ENCODE measurements around the gene WNT3A.

WNT3A gene

DNA sequence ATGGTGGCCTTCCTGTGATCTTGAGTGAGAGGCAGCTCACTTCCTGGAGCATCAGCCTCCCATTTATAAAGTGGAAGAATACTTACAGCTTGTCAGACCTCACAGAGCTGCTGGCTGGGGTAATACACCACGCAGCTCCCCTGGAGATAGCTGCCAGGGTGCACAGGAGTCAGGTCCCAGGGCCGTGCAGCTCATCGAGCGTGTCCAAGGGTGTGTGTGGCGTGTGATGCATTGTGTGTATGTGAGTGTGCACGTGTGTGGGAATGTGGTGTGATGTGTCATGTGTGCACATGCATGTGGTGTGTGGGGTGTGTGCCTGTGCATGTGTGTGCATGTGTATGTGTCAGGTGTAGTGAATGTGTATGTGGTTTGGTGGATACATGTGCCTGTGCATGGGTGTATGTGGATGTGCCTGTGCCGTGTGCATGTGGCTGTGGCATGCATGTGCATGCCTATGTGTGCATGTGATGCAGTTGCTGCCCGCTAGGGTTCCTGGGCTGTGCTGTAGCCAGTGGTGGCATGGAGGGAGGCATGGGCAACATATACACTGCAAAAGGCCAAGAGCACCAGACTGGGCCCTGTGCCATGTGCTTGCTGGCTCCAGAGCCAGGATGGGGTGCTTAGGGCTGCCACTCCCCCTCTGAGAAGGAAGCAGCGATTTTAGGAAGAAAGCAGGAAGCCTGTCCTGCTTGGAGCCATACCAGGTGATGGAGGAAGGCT is 24.6 kb downstream of the WNT3A start:
- peak; percentile 87 for FAIRE-seq
- no peak for DNase-seq (ENCODE audit: low spot score)

DNA sequence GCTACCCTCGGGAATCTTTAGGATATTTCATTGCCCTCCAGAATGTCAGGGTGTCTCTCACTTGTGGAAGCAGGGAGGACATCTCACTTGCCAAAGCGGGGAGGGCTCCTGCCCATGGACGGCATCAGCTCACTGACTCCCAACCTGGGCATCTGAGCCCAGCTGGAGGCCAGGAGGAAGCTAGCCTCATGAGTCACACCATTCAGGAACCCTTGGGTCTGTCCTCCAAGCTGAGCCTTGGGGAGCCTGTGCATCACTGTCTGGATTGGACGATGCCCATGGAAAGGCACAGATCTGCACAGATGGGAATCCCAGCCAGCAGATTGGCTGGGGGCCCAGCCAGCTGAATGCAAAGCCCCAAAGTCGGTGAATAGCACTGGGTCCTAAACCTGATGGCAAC is 25.2 kb downstream of the WNT3A start:
- DNase-seq (ENCODE audit: low spot score) (no peak), FAIRE-seq (no peak)

DNA sequence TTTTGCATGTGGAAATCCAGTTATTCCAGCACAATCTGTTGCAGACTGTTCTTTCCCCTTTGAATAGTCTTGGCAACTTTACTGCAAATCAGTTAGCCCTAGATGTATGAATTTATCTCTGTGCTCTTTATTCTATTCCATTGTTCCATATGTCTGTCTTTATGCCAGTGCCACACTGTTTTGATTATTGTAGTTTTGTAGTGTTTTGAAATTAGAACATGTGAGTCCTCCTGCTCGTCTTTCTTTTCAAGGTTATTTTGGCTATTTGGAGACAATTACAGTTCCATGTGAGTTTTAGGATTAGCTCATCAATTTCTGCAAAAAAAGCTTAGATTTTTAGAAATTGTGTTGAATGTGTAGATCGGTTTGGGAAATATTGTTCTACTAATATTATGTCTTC is 26.6 kb downstream of the WNT3A start:
- DNase-seq (ENCODE audit: low spot score) = no peak

DNA sequence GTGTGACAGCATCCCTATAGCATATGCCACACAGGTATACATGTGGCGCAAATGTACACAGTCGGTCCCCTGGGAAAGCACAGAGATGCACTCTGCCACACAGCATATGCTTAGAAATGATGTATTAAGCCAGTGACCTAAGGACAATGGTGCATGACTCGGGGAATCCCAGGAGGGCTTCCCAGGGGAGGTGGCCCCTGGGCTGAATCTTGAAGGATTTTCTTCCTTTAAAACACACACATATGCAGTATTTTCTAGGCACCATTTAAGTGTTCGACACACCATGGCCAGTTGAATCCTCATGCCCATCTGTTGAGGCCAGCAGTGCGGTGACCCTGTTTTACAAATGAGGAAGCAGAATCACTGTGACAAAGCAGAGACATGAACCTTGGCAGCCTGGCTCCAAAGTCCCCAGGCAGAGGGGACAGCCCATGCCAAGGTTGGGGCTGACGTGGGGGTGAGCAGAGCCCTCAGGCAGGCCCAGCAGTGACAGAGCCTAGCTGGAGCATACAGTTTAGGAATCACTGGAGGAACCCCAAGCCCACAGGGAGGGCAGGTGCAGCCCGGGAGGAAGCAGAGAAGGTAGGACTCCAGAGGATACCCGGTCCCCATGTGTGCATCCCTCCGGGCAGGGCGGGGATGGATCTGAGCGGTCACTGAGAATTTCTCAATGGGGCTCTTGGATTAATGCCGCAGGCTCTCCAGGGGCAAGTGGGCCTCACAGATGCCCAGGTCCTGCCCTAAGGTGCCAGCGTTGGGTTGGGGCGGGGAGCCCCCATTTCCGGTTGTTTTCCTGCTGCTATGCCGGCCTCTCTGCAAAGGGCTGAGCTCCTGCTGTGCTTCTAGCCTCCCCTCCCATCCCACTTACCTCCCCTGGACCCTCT is 28.4 kb downstream of the WNT3A start:
- no peak for DNase-seq (ENCODE audit: low spot score)
- no peak for FAIRE-seq

More for the DNA sequence above, 26.6 kb downstream of the WNT3A start:
- no peak for FAIRE-seq

DNA sequence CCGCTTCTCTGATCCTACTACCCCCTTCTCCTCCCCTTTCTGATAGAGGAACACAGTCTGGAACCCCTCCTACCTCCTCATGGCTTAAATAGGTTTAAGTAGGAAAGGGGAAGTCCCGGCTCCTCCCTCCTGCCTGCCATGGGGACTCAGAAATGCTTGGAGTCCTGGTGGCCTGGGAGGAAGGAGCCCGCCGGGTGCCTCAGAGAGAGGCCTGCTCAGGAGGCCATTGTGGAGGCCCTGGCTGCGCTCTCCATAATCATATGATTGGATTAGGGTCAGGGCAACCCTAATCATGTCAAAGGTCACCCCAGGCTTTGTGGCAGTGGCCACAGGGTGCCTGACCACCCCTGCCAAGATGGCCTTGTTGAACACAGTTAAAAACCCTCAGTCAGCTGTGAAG is 29.0 kb downstream of the WNT3A start:
- DNase-seq (ENCODE audit: low spot score) (no peak), FAIRE-seq (no peak)

DNA sequence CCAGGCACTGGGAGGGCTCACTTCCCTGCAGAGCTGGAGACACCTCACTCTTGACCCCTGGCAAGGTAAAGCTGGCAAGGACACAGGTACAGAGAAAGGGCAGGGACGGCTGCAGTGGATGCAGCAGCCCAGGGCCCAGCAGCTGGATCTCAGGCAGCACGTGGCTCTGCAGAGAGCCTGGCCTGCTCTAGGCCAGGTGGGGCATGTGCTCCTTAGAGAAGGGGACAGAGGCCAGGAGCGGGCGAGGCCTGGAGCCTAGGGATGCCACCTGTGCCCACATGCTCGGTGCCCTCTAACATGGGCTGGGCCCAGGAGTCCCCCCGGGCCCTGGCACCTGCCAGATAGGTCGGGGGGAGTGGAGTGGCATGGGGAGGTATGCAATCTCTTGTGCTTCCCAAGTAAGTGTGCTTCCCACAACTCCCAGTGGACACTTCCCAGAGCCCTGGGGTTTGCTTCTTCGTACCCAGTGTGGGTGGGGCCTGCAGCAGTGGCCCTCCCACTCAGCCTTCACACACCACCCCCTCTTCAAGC is 30.0 kb downstream of the WNT3A start:
- no peak for FAIRE-seq
- no peak for DNase-seq (ENCODE audit: low spot score)

DNA sequence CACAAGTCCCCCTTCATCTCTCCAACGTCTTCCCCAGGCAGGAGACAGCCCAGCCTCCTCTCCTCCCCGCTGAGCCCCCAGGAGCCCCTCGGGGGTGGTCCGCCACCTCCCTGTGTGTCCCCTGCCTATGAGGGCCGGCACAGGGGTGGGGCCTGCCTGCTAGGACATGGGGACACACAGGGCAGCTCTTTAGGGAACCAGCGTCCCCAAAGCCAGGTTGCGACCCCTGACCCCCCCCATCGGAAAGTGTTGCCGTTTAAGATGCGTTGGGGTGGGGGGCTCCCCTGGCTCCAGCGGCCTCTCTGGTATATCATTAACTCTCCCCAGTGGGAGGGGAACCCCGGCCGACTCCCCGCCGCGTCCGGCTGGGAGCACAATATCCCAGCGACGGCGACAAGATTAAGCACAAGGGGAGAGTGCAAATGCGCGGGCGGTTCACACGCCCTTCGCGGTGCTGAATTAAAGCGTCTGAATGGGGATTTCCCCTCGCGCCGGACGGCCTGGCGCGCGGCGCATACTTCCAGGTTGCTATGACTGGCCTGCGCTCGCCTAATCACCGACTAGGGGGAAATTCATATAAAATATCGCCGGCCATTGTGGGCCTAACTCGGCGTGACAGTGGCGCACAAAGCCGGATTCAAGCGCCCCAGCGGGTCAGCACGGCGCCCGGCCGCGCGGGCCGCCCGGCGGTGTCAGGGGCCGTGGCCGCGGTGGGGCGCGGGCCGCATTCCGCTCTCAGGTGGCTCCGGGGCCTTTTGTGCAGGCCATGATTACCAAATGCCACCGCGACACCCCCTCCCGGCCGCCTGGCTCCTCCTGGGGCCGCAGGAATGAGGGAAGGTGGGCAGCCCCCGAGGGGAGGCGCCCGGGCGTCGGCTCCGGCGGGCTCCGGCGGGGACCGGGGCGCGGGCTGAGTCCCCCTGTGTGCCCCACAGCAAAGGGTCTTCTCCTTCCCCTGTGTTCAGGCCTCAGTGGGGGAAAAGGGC is 30.9 kb downstream of the WNT3A start:
- DNase-seq (ENCODE audit: low spot score) = no peak
- no peak for FAIRE-seq

DNA sequence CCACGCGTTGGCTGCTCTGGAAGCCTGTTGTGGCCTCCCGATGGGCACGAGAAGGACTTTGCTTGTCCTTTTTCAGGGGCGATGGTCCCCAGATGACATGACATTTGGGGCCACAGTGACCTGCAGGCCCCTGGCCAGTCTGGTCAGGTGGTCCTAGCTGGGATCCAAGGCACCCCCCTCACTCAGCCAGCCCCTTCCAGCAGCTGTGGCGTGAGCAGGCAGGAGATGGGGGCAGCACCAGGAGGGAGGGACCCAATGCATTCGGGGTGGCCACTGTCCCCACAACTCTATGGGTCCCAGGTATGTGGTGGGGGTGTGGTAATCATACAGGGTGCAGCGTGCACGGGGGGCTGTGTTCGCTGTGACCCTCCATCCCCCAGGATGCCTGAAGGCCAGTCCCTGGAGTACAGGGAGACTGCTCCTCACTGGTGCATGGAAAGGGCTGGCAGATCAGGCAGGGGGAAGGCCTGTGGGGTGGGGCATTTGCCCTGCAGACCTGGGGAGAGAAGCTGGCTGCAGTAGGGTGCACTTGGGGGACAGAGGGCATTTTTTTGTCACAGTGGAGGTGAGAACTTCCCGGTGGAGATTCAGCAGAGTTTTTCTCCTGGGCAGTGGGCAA is 31.7 kb downstream of the WNT3A start:
- no peak for DNase-seq (ENCODE audit: low spot score)
- FAIRE-seq = no peak

DNA sequence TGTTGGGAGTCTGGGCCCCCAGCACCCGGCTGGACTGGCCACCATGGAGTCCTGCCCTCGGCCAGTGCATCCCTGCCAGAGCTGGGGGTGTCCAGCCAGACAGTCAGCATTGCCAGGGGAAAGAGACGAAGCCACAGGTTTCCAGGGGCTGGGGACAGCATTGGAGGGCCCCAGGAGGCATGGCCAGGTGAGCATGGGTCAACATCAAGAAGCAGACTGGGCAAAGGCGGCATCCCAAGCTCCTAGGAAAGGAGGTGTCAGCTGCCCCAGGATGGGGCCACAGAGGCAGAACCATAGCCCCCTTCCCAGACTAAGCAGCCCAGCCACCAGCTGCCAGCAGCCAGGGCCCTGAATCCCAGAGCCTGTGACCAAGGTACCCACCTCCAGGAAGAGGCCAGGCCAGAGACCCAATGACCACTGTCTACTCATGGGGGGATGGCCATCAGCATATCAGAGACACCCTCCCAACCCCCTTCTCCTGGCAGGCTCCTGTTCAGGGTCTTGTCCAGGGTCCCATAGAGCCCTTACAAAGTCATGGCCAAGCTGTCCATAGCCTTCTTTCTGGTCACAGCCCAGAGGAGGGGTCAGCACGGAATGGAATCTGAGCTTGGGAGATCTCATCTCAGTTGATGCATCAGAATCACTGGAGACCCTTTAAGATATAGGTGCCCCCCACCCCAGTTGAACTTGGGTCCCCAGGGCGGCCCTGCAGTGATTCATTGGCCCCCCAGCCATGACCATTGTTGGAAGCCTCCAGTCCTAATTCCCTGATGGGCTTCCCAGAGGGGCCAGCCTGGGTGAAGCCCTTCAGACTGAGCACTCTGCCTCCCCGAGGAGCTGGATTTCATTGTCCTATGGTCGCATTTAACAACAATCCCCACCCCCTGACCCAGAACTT is 32.5 kb downstream of the WNT3A start:
- FAIRE-seq = no peak

DNA sequence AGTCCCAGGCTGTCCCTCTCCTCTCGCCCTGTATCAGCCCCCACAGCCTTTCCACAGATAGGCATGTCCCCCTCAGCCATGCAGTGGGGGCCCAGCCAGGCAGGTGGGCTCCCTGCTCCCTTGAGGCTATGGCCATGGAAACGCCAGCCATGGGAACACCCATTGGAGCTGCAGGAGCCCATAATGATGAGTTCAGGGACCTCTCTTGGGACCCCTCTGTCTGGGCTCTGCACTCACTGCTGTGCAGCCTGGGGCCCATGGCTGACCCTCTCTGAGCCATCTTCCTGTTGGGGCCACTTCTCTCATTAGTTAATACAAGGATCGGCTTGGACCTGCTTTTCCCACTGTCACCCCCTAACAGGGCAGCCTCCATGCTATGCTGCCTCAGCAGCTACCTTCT is 33.2 kb downstream of the WNT3A start:
- no peak for FAIRE-seq
- DNase-seq (ENCODE audit: low spot score) = no peak

More for the DNA sequence above, 32.5 kb downstream of the WNT3A start:
- no peak for DNase-seq (ENCODE audit: low spot score)

DNA sequence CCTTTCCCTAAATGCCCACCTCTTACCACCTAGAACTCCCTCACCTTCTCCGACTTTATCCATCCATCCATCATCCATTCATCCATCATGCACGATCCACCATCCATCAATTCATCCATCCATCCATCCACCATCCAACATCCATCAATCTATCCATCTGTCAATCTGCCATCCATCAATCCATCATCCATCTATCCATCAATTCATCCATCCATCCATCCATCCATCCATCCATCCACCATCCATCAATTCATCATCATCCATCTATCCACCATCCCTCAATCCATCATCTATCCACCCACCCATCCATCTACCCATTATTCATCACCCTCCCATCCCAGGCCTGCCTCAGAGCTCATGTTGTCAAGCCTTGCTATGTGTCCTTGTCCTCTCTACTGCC is 34.5 kb downstream of the WNT3A start:
- no peak for FAIRE-seq
- no peak for DNase-seq (ENCODE audit: low spot score)

DNA sequence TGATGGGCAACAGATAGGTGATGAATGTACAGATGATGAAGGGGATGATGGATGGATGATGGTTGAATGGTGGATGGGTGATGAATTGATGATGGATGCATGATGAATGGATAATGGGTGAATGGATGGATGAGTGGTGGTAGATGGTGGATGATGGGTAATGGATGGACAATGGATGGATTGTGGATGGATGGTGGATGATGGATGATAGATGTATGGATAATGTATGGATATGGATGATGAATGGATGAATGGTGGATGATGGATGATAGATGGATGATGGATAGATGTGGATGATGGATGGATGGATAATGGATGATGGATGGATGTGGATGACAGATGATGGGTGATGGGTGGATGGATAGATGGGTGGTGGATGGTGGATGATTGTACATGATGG is 35.7 kb downstream of the WNT3A start:
- no peak for DNase-seq (ENCODE audit: low spot score)
- no peak for FAIRE-seq

DNA sequence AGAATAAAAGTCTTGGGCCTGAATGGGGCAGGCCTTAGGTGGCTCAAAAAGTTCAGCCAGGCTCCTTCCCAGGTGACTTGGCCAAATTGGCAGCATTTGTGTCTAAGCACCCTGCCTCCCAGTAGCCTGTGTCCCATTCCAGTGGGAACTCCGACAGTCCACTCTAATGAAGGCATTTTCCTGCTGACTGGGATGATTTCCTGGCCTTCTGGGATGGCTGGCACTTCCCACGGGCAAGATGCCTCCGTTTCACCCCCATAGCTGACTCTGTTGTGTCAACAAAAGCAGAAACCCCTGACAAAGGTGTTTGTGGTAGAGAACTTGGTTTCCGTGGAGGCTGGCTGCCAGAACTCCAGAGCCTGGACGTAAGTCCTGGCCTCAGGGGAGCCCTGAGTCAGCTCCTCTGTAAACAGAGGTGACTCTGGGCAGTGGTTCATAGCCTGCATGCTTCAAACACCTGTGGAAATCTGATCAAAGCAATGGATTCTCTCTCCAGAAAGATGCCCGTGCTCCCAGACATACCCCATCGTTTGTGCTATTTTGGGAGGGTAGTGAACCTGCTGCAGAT is 36.6 kb downstream of the WNT3A start:
- FAIRE-seq (peak; percentile 20), DNase-seq (ENCODE audit: low spot score) (peak; percentile 84)

DNA sequence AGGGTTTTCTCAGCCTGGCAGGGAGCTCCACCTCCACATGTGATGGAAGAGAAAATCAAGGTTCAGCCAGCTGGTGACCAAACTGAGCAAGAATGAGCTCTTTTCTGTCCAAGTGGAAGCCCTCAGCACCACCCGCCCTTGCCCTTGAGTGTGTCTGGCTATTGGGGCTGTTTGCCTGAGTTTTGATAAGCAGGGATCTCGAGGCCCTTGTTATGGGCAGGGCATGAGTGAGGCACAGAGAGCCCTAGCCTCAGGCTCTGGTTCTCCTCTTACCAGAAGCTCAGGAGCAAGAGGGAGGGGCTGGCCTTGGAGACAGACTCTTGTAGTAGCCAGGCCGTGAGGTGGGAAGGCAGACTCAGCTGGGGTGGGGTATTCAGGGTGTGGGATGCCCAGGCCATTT is 38.2 kb downstream of the WNT3A start:
- no peak for DNase-seq (ENCODE audit: low spot score)
- FAIRE-seq = no peak

DNA sequence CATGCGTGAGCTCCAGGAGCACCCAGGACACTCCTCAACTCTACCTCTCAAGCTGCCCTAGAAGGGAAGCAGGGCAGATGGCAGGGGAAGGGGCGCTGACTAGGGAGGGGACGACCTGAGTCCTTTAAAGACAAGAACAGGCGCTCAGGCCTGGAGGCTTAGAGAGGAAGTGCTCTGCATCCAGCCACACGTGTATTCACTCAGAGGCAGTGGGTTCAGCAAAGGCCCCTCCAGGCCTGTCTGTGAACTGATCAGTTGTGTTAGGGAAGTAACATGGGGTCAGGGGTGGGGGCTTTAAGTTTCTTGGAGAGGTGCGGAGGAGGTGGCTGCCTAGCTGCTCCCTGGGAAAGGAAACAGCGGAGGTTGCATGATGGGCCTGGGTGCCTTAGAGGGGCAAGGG is 38.6 kb downstream of the WNT3A start:
- DNase-seq (ENCODE audit: low spot score) = no peak
- no peak for FAIRE-seq

DNA sequence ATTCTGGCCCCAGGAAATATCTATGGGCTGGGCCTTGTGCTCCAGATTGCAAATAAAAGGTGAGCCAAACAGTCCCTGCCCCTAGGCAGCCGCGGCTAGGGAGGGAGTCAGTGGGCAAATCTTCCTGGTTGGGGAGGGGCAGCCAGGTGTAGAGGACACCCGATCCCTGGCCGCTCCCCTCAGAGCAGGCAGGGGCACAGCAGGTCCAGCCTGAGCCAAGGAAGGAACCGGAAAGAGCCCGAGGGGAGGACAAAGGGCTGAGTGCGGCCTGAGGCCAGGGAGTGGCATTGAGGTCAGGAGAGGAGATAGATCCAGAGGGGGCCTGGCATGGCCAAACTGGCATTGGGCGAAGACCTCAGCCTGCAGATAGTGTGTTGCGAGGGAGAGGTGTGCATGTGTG is 39.1 kb downstream of the WNT3A start:
- FAIRE-seq (no peak), DNase-seq (ENCODE audit: low spot score) (no peak)

DNA sequence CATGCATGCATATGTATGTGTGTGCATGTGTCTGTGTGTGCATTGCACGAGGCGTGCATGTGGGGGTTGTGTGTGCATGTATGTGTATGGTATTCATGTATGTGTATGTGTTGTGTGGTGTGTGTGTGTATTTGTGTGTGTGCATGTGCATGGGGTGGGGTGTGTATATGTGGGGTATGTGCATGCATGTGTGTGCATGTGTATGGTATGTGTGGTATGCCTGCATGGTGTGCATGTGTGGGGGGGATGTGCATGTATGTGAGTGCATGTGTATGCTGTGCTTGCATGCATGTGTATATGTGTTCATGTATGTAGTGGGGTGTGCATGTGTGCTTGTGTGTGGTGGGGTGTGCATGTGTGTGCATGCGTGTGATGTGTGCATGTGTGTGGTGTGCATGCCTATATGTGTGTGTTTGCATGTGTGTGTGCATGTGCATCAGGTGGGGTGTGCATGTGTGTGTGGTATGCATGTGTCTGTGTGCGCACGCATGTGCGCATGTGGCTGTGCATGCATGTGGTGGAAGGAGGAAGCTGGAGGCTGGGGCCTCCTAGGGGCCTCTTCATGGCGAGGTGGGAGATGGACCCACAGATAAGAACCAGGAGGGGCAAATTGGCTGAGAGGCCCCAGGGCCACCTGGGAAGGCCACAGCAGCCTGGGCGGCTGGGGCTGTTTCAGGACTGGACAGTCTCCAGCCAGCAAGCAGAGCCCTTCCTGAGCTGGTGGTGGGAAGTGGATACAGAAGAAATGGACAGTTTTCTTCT is 39.8 kb downstream of the WNT3A start:
- FAIRE-seq = peak; percentile 99
- DNase-seq (ENCODE audit: low spot score) = no peak

DNA sequence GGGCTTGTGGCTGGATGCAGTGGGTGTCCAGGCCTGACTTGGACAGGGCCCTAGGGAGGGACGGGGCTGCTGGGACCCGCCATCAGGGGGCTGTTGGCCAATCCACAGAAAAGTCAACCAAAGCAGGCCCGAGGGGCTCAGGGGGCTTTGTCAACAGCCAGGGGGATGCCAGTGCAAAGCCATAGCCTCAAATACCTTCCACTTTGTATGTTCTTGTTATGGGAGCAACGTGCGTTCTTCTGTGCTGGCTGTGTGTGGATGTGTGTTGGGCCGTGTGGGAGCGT is 40.3 kb downstream of the WNT3A start:
- DNase-seq (ENCODE audit: low spot score) = no peak
- FAIRE-seq = no peak

DNA sequence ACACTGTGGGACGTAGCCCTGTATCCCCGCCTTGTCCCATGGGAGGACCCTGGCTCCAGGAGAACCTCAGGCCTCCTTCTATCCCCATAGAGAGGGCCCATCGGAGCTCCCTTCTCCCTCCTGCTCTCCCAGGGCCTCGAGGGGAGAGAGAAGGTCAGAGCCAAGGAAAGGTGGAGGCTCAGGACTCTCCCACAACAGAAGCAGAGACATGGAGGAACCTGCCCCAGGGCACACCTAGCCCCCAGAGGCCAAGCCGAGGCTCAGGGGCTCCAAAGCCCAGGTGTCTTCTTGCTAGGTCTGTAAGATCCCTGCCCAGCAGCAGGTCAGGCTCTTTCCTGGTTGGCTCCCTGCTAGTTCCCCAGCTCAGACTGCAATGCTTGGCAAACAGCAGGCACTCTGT is 41.3 kb downstream of the WNT3A start:
- DNase-seq (ENCODE audit: low spot score) (no peak), FAIRE-seq (no peak)
